ENCODE measurements around the gene MRPL1. TPM values are rescaled to one million over a fixed set of nuclear protein-coding genes. Genes with fewer than 3 reads are reported as not detected.

MRPL1 gene
- total and polyA plus RNA-seq, 9 of the 15 experiments (the other 6 are each of a cell fraction or from before 2014, with no cell fraction given): 38.4 to 75.7 (median 63.7) TPM

DNA sequence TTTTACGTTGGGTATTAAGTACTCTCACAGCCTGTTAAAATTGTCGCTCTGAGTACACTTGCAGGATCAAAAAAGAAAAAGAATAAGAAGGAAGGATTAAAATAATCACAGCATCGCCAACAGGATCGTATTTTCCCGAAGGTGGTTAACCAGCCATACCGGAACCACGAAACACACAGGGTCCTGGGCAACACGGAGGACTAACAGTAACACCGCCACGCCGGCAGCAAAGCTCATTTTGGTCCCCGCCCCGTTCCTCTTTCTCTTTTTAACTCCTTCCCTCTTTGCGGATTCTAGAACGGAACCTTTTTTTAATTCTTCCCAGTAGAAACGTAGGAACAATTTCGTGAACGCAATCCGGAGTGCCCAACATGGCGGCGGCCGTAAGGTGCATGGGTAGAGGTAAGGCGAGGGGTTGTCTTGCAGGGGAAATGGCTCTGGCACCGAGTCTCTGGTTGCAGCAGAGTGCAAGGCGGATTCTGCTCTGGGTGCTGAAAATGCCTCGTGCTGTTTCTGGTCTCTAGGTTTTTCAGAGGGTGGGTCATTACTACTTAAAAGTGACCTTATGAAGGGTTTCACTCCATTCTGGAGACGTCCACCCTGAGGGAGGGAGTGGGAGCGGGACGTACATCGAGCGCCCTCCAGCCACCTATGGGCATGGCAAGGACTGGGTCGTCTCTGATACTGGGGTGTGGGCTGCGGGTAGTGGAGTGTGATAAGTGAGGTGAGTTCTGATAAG is at the start of gene MRPL1 (continued):
- TF ChIP-seq, protein P1, sequence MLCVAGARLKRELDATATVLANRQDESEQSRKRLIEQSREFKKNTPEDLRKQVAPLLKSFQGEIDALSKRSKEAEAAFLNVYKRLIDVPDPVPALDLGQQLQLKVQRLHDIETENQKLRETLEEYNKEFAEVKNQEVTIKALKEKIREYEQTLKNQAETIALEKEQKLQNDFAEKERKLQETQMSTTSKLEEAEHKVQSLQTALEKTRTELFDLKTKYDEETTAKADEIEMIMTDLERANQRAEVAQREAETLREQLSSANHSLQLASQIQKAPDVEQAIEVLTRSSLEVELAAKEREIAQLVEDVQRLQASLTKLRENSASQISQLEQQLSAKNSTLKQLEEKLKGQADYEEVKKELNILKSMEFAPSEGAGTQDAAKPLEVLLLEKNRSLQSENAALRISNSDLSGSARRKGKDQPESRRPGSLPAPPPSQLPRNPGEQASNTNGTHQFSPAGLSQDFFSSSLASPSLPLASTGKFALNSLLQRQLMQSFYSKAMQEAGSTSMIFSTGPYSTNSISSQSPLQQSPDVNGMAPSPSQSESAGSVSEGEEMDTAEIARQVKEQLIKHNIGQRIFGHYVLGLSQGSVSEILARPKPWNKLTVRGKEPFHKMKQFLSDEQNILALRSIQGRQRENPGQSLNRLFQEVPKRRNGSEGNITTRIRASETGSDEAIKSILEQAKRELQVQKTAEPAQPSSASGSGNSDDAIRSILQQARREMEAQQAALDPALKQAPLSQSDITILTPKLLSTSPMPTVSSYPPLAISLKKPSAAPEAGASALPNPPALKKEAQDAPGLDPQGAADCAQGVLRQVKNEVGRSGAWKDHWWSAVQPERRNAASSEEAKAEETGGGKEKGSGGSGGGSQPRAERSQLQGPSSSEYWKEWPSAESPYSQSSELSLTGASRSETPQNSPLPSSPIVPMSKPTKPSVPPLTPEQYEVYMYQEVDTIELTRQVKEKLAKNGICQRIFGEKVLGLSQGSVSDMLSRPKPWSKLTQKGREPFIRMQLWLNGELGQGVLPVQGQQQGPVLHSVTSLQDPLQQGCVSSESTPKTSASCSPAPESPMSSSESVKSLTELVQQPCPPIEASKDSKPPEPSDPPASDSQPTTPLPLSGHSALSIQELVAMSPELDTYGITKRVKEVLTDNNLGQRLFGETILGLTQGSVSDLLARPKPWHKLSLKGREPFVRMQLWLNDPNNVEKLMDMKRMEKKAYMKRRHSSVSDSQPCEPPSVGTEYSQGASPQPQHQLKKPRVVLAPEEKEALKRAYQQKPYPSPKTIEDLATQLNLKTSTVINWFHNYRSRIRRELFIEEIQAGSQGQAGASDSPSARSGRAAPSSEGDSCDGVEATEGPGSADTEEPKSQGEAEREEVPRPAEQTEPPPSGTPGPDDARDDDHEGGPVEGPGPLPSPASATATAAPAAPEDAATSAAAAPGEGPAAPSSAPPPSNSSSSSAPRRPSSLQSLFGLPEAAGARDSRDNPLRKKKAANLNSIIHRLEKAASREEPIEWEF (CRISPR knock-in tag; IDR thresholded peaks at IDR 0.05): no peak
- no peak for TF ChIP-seq MTA1 (IDR thresholded peaks at IDR 0.05; ENCODE audit: borderline replicate concordance)
- TF ChIP-seq, protein P2, sequence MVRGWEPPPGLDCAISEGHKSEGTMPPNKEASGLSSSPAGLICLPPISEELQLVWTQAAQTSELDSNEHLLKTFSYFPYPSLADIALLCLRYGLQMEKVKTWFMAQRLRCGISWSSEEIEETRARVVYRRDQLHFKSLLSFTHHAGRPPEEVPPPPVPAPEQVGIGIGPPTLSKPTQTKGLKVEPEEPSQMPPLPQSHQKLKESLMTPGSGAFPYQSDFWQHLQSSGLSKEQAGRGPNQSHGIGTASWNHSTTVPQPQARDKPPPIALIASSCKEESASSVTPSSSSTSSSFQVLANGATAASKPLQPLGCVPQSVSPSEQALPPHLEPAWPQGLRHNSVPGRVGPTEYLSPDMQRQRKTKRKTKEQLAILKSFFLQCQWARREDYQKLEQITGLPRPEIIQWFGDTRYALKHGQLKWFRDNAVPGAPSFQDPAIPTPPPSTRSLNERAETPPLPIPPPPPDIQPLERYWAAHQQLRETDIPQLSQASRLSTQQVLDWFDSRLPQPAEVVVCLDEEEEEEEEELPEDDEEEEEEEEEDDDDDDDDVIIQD (CRISPR knock-in tag; IDR thresholded peaks at IDR 0.05): no peak
- TF ChIP-seq SMARCE1 (IDR thresholded peaks at IDR 0.05): no peak
- no peak for TF ChIP-seq ZFP36 (IDR thresholded peaks at IDR 0.05; ENCODE audit: low read depth, low read length, partially characterized antibody)
- TF ChIP-seq STAT5A (IDR thresholded peaks at IDR 0.05; ENCODE audit: borderline replicate concordance, low read length): peak; percentile 61; the same call in 1 of the 2 replicates
- no peak for TF ChIP-seq PPARD (CRISPR knock-in tag; IDR thresholded peaks at IDR 0.05)
- peak; percentile 81; the same call in 1 of the 2 replicates for TF ChIP-seq MTA3 (IDR thresholded peaks at IDR 0.05; ENCODE audit: borderline replicate concordance)
- TF ChIP-seq TAF15 (IDR thresholded peaks at IDR 0.05; ENCODE audit: low read depth, low read length): no peak
- TF ChIP-seq ZKSCAN1 (IDR thresholded peaks at IDR 0.05; ENCODE audit: low read depth, low read length): peak; percentile 60; the same call in 1 of the 2 replicates
- TF ChIP-seq RFX5 (IDR thresholded peaks at IDR 0.05; ENCODE audit: low read depth, low read length): no peak
- TF ChIP-seq, protein P3, sequence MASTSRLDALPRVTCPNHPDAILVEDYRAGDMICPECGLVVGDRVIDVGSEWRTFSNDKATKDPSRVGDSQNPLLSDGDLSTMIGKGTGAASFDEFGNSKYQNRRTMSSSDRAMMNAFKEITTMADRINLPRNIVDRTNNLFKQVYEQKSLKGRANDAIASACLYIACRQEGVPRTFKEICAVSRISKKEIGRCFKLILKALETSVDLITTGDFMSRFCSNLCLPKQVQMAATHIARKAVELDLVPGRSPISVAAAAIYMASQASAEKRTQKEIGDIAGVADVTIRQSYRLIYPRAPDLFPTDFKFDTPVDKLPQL (IDR thresholded peaks at IDR 0.05; ENCODE audit: extremely low read depth, insufficient read length): peak; percentile 17
- TF ChIP-seq, protein P4, sequence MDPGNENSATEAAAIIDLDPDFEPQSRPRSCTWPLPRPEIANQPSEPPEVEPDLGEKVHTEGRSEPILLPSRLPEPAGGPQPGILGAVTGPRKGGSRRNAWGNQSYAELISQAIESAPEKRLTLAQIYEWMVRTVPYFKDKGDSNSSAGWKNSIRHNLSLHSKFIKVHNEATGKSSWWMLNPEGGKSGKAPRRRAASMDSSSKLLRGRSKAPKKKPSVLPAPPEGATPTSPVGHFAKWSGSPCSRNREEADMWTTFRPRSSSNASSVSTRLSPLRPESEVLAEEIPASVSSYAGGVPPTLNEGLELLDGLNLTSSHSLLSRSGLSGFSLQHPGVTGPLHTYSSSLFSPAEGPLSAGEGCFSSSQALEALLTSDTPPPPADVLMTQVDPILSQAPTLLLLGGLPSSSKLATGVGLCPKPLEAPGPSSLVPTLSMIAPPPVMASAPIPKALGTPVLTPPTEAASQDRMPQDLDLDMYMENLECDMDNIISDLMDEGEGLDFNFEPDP (CRISPR knock-in tag; IDR thresholded peaks at IDR 0.05): no peak
- TF ChIP-seq, protein P5, sequence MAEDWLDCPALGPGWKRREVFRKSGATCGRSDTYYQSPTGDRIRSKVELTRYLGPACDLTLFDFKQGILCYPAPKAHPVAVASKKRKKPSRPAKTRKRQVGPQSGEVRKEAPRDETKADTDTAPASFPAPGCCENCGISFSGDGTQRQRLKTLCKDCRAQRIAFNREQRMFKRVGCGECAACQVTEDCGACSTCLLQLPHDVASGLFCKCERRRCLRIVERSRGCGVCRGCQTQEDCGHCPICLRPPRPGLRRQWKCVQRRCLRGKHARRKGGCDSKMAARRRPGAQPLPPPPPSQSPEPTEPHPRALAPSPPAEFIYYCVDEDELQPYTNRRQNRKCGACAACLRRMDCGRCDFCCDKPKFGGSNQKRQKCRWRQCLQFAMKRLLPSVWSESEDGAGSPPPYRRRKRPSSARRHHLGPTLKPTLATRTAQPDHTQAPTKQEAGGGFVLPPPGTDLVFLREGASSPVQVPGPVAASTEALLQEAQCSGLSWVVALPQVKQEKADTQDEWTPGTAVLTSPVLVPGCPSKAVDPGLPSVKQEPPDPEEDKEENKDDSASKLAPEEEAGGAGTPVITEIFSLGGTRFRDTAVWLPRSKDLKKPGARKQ (CRISPR knock-in tag; IDR thresholded peaks at IDR 0.05): no peak
- TF ChIP-seq ZNF217 (CRISPR knock-in tag; IDR thresholded peaks at IDR 0.05): no peak
- peak in 1 of 2 experiments; percentile 86; a peak in 2 of 4 replicates for TF ChIP-seq TBL1XR1 (IDR thresholded peaks at IDR 0.05; ENCODE audit: low read length in 2 of 2)

All from K562 (cell line).